NCI-H2227 (cell line): ENCODE measurements around the gene B3GALT6.

Experiments
- DNase-seq: peaks from one replicate; lab custom pipeline; 2025; ENCODE audit not compliant: unreplicated experiment; lab: John Stamatoyannopoulos, UW

Gene B3GALT6

DNA sequence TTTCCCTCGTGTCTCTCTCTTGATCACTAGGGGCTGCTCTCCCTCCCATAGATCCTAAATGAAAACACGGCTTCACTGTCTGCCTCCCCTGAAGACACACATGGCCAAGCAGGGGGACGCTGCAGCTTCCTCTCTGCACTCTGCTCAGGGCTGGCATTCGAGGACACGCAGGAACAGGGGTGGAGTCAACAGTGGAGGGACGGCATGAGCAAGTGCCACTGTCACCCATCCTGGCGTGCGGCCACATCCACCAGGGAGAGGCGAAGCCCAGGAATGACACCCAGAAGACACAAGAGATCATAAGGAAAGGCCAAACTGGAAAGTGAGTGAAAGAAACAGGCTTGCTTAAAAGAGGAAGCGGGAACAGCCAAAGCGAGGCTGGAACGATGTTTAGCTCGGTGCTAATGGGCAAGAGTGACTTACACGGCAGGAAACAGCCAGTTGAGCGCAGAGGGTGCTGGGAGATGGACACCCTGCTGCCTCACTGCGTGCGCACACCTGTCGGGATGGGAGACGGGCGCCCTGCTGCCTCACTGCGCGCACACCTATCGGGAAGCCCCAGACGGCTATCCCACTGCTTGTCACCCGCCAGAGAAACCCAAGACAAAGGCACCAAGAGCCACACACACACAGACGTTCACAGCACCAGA, 28.0 kb downstream of the B3GALT6 start:
- no peak for DNase-seq

DNA sequence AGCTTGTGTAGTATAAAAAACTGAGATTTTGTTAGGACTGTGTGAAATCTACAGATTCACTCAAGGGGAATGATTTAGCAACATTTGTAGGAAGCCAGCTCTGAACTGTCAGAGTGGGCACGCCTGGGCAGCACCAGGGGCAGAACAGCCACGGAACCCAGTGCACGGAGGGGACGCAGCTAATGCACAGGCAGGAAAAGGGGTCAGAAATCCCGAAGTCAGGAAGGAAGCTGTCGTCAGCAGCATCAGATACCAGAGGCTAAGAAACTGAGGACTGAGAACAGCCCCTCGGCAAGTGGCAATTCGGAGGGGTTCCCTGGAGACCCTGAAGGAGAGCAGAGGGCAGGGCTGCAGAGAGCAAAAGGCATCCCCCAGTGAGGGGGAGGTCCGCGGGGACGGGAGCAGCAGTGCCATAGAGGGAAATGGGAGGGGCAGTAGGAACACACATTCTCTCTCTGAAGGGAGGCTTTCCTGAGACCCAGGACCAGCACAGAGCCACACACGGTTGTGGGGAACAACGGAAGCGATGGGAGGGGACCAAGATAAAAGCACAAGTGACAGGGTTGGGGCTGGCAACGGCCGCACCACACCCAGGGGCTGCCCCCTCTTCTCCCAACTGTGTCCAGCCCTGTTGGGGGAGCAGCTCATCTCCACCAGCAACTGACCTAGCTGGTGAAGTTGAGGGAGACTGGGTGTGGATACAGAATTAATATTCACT, 29.0 kb downstream of the B3GALT6 start:
- no peak for DNase-seq

DNA sequence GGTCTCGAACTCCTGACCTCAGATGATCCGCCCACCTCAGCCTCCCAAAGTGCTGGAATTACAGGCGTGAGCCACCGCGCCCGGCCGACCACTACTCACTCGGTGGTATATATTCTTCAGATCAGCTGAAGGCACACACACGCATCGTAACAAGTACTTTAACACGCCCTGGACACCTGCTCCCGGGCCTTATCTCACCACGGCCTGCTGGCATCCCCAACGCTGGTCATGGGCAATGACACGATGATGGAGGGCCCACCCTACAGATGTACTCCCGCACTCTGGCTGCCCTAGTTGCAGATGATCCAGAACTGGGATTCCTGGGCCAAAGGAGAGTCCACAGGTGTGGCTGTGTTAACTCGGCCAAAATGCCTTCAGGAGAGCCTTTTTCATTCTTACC, 30.0 kb downstream of the B3GALT6 start:
- no peak for DNase-seq

DNA sequence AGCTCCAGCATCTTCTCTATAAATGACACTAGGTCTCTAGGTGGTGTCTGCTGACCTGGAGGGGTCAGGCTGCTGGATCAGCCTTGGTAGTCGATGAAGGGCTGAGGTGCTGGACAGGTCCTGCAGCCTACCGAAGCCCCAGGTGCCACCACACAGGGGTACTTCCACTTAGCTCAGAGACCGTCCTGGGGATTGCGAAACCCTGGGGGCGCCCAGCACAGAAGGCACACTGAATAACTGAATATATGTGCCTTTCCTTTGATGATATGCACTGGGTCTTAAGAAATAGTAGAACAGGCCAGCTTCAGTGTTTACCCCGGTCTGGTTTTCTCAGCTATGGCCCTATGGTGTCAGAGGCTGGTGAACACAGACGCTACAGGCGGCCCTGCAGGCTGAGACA, 30.7 kb downstream of the B3GALT6 start:
- no peak for DNase-seq

DNA sequence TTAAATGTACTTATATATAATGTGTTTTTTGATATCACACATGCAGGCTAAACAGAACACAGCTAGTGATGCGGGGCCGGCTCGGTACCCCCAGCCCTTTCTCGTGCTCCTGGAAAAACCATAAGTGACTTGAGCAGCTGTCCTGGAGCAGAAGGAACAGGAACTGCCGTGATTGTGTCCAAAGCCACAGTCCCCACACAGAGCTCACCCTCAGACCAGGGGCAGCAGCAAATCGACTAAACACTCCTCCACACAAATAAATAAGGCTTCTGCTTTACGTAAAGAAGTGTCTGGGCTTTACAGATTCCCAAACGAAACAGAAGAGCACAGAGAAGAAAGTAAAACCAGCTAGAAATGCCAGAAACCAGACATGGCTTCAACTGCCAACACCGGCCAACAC, 32.0 kb downstream of the B3GALT6 start:
- DNase-seq = no peak

DNA sequence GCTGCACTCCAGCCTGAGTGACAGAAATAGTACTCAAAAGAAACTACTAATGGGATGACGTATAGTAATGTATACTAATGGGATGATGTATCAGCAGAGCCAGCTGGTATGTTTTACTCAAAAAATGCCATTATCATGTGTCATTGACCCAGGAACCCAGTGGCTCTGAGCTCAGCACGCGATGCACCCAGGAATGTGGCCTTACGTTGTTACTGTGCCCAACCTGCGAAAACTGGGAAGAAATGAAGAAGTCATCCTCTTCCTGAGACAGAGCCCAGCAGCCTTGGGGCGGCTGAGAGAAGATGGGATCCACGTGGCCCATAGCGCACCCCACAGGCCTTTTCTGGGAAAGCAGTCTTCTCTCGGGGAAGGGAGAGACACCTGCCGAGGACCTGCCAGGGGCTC, 32.8 kb downstream of the B3GALT6 start:
- DNase-seq = no peak

DNA sequence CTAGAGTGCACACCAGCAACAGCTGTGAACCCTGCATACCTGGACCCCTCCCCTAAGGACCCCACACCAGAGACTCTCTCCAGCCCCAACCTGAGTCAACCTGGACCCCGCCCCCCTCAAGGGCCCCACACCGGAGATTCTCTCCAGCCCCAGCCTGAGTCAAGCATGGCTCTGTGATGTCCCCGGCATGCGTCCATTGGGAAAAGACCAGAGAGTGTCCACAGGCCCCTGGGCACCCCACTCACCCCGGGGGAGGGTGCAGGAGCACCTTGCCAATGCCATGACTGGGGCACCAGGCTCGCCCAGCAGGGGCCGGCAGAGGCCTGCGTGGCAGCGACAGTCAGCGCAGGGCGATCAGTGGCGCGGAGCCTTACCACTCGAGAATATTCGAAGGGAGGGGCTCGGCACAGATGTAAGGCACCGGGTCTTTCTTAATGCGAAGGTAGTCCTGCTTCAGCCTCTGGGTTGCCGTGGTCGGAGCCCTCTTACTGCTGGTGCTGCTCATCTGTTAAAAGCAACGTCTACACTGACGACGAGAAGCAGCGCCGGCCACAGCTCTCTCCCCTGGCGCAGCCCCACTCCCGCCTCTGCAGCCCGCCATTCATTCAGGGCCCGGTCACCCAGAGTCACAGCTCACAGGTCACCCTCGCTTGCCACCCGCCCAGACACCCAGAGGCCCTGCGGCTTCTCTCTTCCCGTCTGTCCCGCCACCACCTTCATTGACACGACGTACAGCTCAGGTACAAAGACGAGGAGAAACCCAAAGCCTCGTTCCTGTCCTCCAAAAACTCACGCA, 35.6 kb downstream of the B3GALT6 start:
- no peak for DNase-seq

DNA sequence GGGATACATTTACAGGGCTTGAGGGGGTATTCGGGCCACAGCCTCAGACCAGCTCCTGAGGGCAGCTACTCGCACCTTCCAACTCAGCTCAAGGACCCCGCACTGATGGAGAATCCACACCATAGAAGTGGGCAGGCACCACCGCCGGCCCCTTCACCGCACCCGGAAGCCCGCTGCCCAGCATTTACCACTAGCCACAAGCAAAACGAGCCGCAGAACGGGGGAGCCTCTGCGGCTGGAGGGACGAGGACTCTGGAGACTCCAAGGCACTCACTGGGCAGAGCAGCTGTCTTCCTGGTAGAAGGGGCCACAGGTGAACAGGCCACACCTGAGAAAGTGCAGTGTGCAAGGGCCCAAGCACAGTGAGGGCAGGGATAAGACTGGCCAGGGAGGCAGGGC, 36.2 kb downstream of the B3GALT6 start:
- no peak for DNase-seq

DNA sequence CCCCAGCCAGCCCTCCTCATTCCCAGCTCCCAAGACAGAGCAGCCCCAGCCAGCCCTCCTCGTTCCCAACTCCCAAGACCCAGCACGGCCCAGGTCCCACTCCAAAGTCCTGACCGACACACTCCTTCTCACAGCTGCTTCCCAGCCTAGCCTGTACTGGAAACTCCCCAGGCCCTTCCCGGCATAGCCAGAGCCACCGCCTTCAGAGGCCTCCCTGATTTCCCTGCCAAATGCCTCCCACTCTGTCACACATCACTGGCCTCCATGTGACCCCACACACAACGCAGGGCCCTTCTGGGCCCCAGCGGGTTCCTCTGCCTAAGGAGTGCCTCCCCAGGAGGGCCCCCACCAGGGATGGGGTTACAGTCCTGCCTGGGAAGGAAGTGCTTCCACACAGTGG, 38.8 kb downstream of the B3GALT6 start:
- DNase-seq = no peak

DNA sequence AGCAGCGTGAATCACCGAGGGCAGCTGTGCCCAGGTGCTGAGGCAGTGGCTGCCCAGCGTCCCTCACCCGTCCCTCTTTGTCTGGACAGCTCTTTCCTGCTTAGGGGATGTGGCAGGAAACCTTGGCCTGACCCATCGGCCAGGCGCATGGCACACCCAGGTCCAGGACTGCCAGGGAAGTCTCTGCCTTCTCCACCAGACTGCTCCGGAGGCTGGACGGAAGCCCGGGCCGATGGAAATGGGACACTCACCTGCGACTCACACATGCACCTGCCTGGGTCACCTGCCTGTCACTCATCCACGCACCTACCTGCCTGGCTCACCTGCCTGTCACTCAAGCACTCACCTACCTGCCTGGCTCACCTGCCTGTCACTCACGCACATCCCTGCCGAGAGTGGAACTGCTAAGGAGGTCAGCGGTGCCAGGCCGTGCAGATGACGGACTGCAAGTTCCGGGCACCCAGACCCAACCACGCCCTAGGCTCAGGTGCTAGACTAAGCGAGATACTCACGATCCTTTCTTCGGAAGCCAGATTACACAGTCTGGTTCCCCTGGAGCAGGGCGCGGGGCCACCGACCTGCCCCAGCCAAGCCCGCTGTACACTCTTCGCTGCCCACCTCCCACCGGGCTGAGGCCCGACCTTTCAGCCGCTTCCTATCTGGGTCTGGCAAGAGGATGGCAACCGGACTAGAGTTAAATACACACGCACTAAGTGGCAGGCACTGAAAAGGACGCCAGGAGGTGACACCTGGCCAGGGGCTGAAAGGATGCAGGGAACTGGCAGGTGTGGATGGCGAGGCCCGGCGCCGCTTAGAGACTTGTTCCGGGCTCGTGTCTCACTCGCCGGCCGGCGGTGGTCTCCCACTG, 40.5 kb downstream of the B3GALT6 start:
- no peak for DNase-seq

DNA sequence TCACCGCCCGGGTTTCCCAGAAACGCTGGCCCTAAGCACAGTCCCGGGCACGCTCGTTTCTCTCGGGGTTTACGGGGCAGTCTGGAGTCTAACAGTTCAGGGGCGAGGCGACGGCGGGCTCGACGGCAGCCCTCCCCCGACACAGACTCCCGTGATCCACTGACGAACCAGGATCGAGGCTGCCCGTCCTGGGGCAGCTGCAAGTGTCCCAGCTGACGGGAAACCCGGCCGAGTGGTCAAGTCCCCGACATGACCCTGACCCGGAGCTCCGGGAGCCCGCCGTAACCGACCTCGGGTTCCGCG, 41.1 kb downstream of the B3GALT6 start:
- no peak for DNase-seq

DNA sequence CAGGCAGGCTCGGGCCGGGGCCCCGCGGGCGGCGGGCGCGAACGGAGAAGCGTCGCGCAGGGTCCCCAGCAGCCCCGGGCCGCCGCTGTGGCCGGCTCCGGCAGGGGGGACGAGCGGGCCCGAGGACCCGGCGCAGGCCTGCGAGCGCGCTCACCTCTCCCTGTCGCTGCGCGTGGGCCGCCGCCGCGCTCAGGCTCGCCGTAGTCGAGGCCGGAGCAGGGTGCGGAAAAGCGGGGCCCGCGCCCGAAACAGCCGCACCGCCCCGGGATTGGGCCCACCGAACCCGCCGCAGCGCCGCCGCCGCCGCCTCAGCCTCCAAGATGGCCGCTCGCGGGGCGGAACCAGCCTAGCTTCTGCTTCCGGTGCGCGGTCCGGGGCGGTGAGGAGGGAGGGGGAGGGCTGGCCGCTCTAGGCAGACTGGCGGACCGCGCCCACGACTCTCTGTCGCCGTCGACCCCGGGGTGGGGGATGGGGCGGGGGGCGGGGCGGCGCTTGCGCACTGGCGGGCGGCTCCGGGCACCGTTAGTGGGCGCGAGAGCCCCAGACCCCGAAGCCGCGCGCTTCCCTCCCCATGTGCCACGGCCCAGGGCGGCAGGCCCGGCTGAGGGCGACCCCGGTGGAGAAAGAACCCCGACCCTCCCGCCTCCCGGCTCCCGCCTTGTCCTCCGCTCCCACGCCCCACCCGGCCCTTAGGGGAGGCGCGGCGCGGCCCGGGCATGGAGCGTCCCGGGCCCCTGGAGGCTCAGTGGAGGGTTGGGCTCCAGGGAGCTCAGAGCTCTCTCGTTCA, 41.7 kb downstream of the B3GALT6 start, which contains the start of gene UBE2J2:
UBE2J2 (minus strand) TSS at position 343 of the 787 bp plus-strand sequence. CDS start 5,862 bp downstream, outside the sequence.
- peak; percentile 93 for DNase-seq

DNA sequence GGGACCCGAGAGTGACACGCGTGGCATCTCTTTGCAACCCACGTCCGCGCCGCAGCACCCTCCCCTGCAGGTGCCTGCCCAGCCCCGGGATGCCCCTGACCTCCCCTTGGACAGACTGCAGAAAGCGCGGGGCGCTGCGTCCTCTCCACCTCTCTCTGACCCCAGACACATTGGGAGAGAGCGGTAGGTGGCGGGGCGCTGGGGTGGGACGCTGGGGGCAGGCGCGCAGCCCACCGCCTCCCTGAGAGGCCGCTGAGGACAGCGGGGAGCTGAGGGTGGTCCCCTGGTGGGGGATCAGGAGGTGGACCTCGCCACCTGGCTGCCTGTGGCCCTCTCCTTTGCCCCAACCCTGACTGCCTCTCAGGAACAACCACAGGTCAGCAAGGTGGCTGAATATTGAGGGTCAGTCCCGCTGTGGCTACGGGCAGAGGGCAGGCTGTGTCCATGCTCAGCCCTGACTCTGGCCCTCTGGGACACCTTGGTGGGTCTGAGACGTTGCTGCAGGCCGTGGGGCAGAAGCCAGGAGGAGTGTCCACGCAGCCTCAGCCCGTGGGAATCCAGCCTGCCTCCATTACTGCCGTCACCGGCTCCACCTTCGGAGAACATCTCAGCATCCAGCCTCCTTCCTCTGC, 42.4 kb downstream of the B3GALT6 start:
- DNase-seq = no peak

DNA sequence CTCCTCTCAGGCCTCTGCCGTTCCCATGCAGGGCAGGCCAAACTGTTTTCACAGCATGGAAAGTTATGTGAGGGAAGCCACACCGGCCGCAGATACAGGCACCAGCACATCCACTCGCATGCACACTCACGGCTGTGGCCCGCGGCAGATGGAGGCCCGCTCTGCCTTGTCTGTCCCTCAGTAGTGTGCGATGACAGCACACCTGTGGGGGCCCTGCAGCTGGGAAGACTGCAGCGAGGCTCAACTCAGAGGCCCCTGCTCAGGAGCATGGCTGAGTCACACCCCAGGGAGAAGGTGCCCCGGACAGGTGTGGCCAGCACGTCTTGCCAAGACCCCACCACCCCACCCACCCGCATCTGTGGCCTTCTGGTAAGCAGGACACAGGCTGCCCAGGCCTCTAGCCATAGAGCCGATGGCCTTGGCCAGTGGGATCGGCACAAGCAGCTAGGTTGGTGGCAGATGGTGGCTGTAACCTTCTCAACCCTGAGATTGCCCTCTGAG, 42.9 kb downstream of the B3GALT6 start:
- DNase-seq = no peak

DNA sequence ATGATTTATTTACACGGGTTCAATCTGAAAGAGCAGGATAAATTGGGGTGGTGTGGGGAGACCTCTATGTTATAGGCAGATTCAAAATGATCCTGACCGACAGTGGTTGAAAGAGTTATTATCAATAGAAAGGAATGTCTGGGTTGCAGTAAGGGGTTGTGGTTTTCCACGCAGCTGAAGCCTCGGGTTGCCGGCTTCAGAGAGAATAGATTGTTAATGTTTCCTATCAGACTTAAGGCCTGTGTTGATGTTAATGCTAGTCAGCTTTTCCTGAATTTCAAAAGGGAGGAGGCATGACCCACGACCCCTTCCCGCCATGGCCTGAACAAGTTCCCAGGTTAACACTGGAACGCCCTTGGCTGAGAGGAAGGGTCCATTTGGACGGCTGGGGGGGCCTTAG, 43.8 kb downstream of the B3GALT6 start:
- DNase-seq = no peak

DNA sequence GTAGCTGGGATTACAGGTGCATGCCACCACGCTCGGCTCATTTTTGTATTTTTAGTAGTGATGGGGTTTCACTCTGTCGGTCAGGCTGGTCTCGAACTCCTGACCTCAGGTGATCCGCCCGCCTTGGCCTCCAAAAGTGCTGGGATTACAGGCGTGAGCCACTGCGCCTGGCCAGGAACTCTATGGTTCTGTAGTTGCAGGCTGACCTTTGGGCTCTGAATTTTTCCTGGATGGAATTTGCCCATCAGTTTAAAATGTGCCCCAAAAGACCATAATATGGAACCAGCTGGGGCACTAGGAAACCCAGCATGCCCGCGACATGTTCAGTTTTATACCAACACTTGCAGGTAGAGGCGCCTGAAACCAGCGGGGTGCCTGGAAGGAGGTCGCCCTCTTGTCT, 46.6 kb downstream of the B3GALT6 start:
- DNase-seq = no peak

DNA sequence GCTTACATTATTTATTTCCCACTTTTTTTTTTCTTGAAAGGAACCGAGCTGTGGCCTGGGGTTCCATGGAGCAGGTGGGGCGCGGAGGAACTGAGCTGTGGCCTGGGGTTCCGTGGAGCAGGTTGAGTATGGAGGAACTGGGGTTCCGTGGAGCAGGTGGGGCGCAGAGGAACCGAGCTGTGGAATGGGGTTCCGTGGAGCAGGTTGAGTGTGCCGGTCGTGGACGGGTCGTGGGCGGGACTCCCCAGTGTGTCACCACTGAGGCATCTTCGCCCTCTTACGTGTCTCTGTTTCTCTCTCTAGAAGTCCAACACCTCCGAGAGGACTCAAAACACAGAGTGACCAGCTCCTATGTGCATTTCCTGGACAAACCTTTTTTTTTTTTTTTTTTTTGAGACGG, 47.0 kb downstream of the B3GALT6 start:
- no peak for DNase-seq

DNA sequence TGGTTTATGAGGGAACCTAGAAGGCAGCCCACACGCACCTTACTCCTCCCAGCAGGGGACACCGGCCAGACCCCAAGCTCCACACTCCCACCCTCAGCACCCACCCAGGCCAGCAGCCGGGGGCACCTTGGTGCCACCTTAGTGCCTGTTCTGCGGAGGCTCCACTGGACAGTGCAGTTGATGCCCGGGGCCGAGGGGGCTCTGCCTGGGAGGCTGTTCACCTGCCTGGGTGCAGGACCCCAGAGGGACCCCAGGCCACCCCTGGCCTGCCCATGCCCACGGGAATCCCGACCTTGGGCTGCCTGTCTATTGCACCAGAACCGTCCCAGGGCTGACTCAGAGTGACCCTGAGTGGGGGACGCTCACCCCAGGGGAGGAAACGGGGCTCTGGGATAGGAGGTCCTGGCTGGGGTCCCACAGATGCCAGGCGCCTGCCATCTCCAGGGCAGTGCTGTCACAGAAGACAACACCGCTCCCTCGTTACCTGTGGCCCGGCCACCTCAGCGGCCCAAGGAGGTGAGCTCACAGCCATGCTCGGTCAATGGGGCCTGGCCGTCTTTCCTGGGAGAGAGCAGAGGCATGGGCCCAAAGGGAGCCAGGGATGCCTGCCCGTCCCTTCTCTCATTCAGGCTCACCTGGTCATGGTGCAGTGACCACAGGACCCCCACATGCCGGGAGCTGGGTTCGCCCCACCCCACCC, 48.9 kb downstream of the B3GALT6 start:
- no peak for DNase-seq
